Activated B cell treated with CpG ODN at 0.5 μM for 24 hours (primary cell): ENCODE data around the gene BEND7. TPM values are rescaled to one million over a fixed set of nuclear protein-coding genes. Genes with fewer than 3 reads are reported as not detected.

Source experiments
- ATAC-seq: fragments of 200-7000 bp; cut with Tn5 transposase; one replicate; pipeline ENCODE4 v1.10.0; 2021; ENCODE audit warnings: low read depth, mild to moderate bottlenecking, moderate library complexity
- CTCF ChIA-PET: fragments of 350-600 bp; sonication (Branson Sonifier 250); formaldehyde crosslinking; loops from one replicate; lab custom pipeline; 2021; ENCODE audit warnings: antibody characterized with exemption; lab: Charles Lee
- POLR2A ChIA-PET: fragments of 350-600 bp; sonication (Branson Sonifier 250); formaldehyde crosslinking; loops from one replicate; lab custom pipeline; 2021; ENCODE audit warnings: antibody characterized with exemption; lab: Charles Lee
- DNase-seq: peaks from one replicate; pipeline ENCODE4 v3.0.0; 2022
- H3K27ac Mint-ChIP-seq: one replicate; pipeline ENCODE4 v1.8.0; 2020; ENCODE audit warnings: mixed read lengths
- H3K27me3 Mint-ChIP-seq: one replicate; pipeline ENCODE4 v1.8.0; 2021; ENCODE audit warnings: mixed read lengths
- H3K36me3 Mint-ChIP-seq: one replicate; pipeline ENCODE4 v1.8.0; 2021; ENCODE audit warnings: low read depth, mixed read lengths
- H3K4me1 Mint-ChIP-seq: one replicate; pipeline ENCODE4 v1.8.0; 2021; ENCODE audit warnings: mixed read lengths
- H3K4me3 Mint-ChIP-seq: one replicate; pipeline ENCODE4 v1.8.0; 2020; ENCODE audit warnings: mild to moderate bottlenecking, mixed read lengths
- H3K9me3 Mint-ChIP-seq: one replicate; pipeline ENCODE4 v1.8.0; 2020; ENCODE audit warnings: mixed read lengths
- CTCF ChIP-seq: fragments of 200-600 bp; IDR thresholded peaks from one replicate; pipeline ENCODE4 v1.8.0; 2022; ENCODE audit warnings: antibody characterized with exemption, mild to moderate bottlenecking
- intact Hi-C: fragments of 100-400 bp; cut with micrococcal nuclease; formaldehyde crosslinking; loops from one replicate; pipeline ENCODE4 v1.15.1; 2024
- total RNA-seq: library from RNA; stranded (reverse); gene quantifications from 2 replicates; pipeline ENCODE4 v1.2.3, GENCODE V29; 2022

Gene BEND7
- total RNA-seq, 1 donor from 2014 or later, result not detected

- ATAC-seq (no peak), DNase-seq (no peak)
- ChIA-PET CTCF (interaction anchor here (1.0 kb wide), 1 partner anchor 23 kb away, joined by 3 read pairs; no protein-coding TSS in a partner anchor), POLR2A (interaction anchor here (0.6 kb wide), 1 partner anchor 41 kb away, joined by 6 read pairs; no protein-coding TSS in a partner anchor)
- intact Hi-C loops, result no loop called here
- Mint-ChIP-seq H3K27ac (no peak overlapping the region), H3K27me3 (peaks cover 7% of the 10 kb centered on the region), H3K4me1 (peaks cover 13% of the 10 kb centered on the region), H3K36me3 (no peaks in the 10 kb centered on the region), H3K9me3 (peaks cover 9% of the 10 kb centered on the region), H3K4me3 (no peak overlapping the region)
- TF ChIP-seq CTCF, result no peak
Observed at GRCh38 chr10:13416760-13417159, 112.1 kb downstream of the BEND7 start.

- no peak for TF ChIP-seq CTCF
- no peak for ATAC-seq
- DNase-seq, result no peak
- Mint-ChIP-seq H3K27ac (no peak overlapping the region), H3K4me3 (no peak overlapping the region), H3K27me3 (peaks cover 12% of the 10 kb centered on the region), H3K36me3 (no peaks in the 10 kb centered on the region), H3K4me1 (peaks cover 11% of the 10 kb centered on the region), H3K9me3 (peaks cover 9% of the 10 kb centered on the region)
- ChIA-PET POLR2A (no interaction called here), CTCF (interaction anchor here (0.8 kb wide), 1 partner anchor 26 kb away, joined by 3 read pairs; no protein-coding TSS in a partner anchor)
- intact Hi-C loops, result no loop called here
Observed at GRCh38 chr10:13414855-13415254, 114.0 kb downstream of the BEND7 start.

GRCh38 chr10:13414137-13414536 lies 114.7 kb downstream of the BEND7 start:
- Mint-ChIP-seq H3K36me3 (no peaks in the 10 kb centered on the region), H3K4me1 (peaks cover 11% of the 10 kb centered on the region), H3K4me3 (no peak overlapping the region), H3K27ac (no peak overlapping the region), H3K9me3 (peaks cover 9% of the 10 kb centered on the region), H3K27me3 (peaks cover 12% of the 10 kb centered on the region)
- no peak for TF ChIP-seq CTCF
- intact Hi-C loops, result no loop called here
- DNase-seq, result no peak
- POLR2A ChIA-PET, result no interaction called here
- ATAC-seq, result no peak
- CTCF ChIA-PET, result no interaction called here

- DNase-seq, result no peak
- ChIA-PET CTCF (no interaction called here), POLR2A (no interaction called here)
- Mint-ChIP-seq H3K27ac (no peak overlapping the region), H3K9me3 (peaks cover 9% of the 10 kb centered on the region), H3K4me1 (peaks cover 11% of the 10 kb centered on the region), H3K27me3 (peaks cover 12% of the 10 kb centered on the region), H3K36me3 (no peaks in the 10 kb centered on the region), H3K4me3 (no peak overlapping the region)
- ATAC-seq, result no peak
- no peak for TF ChIP-seq CTCF
- intact Hi-C loops, result no loop called here
Observed at GRCh38 chr10:13412894-13413293, 115.9 kb downstream of the BEND7 start.

GRCh38 chr10:13404791-13405190 lies 124.0 kb downstream of the BEND7 start:
- Mint-ChIP-seq H3K27me3 (peaks cover 4% of the 10 kb centered on the region), H3K9me3 (peaks cover 2% of the 10 kb centered on the region), H3K4me3 (no peak overlapping the region), H3K36me3 (no peaks in the 10 kb centered on the region), H3K27ac (no peak overlapping the region), H3K4me1 (no peaks in the 10 kb centered on the region)
- ATAC-seq (no peak), DNase-seq (no peak)
- no peak for TF ChIP-seq CTCF
- CTCF ChIA-PET, result no interaction called here
- POLR2A ChIA-PET, result no interaction called here
- intact Hi-C loops, result no loop called here
